ENCODE measurements around the gene EFHC2.

The EFHC2 gene, protein sequence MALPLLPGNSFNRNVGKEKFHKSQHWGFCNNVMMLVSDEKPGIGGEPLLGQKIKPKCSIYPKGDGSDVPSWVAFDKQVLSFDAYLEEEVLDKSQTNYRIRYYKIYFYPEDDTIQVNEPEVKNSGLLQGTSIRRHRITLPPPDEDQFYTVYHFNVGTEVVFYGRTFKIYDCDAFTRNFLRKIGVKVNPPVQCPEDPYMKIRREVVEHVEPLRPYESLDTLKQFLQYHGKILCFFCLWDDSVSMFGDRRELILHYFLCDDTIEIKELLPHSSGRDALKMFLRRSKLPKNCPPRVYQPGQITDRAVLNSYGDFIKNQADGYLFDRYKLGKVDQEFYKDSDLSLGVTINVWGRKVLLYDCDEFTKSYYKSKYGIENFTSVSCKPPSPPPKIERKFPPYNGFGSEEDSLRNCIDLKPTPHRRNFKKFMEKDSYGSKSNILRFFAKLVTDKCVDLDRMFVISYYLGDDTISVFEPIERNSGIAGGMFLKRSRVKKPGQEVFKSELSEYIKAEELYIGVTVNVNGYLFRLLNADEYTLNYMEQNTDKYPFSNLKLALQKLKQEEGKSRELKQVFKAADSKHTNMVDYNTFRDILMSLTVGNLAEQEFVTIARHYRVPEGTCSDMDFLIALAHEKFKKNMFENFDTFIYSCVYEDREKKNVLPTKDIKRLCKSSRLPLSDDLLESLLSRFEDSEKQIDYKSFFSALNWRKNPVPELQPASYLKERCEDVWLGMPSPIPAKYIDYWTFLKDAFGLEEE

DNA sequence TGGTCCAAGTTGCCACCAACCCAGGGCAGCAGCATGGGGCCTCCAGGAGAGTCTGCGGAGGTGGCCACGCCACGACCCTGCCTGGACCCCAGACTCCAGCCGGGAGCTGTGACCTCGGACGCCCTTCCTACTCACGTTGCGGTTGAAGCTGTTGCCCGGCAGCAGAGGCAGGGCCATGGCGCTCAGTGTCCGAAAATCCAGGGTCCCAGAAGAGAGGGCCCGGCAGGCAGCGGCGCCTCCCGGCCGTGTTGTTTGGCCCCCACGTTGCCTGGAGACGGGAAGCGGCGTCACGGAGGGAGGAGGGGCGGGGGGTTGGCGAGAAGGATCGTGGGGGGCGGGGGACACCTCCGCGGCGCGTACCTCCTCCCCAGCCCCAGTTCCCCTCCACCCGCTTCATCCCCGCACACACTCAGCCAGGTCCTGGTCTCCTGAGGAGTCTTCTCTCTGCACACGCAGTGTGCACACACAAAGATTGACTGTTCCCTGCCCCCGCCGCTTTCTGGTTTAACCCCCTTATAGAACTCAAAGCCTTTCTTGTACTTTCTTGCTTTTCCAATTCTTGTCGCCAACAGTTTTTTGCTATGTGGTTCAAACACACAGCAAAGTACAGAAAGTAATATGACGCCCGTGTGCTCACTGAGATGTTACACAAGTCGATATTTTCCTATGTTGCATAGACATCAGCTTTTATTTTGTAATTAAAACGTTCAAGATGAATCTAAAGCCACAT, at the start of gene EFHC2:
TSS of gene EFHC2 (minus strand) at position 261 of the 730 bp plus-strand sequence. CDS start at position 177, 84 bp downstream.
- no peak for DNase-seq (ENCODE audit: low read depth)

DNA sequence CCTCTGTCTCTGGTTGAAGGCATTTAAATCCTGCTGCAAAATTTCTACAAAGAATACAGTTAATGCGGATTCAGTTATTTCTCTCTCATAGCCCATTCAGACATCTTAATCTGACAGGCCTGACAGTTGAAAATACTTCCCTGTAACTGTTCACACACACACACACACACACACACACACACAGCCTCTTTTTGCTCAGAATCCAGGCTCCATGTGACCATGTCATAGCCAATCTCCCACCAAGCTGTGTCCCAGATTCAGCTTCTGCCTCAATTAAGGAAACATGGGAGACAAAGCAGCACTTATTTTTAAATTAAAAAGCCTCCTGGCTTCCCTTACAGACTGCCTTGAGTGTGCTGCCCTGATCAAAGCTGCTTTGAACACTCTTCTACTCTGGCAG, 49.3 kb upstream of the EFHC2 start:
- no peak for DNase-seq (ENCODE audit: low read depth)

DNA sequence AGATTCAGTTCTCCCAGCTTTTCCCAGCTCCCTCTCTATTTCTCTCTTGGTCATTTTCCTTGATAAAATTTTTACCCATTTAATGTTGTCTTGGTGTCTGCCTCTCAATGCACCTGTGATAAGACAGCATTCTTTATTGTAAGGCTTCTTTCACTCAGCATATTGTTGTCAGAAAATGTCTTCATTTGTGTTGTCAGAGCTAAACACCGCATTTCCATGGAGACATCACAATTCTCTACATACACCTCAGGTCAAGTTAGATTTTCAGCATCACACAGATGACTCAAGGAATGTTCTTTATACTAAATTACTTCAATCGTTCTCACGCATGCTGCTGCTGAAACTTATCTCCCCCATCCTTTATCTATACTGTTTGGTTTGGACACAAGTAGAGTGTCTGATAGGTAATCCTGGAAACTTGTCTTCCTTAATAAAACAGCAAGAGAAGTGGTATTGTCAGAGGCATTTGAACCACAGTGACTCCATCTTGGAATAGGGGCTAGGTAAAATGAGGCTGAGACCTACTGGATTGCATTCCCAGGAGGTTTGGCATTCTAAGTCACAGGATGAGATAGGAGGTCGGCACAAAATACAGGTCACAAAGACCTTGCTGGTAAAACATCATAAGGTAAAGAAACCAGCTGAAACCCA, 41.3 kb upstream of the EFHC2 start:
- no peak for DNase-seq (ENCODE audit: low read depth)

- no peak for DNase-seq (ENCODE audit: low read depth)
Measured at GRCh38 chrX:44382871-44383270, 39.4 kb upstream of the EFHC2 start.

DNA sequence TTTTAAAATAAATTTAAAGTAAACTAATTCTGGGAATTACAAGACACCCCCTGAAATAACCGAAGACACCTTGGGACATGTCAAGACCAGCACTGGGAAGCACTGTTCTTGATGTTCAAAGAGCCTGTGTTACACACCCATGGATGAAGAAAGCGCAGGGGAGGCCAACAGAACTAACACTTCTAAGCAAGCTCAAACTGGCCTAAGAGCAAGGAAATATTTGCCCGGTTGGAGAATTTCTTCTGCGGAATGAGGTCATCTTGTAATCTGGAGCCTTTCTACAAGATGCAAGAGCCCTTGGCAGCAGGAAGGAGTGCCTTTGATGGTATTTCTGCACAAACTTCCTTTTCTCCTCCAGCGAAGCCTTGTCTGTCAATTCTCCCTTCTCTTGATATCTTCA, 9.3 kb upstream of the EFHC2 start:
- DNase-seq (ENCODE audit: low read depth), result no peak

GRCh38 chrX:44349561-44349960, 6.1 kb upstream of the EFHC2 start:
- no peak for DNase-seq (ENCODE audit: low read depth)

DNA sequence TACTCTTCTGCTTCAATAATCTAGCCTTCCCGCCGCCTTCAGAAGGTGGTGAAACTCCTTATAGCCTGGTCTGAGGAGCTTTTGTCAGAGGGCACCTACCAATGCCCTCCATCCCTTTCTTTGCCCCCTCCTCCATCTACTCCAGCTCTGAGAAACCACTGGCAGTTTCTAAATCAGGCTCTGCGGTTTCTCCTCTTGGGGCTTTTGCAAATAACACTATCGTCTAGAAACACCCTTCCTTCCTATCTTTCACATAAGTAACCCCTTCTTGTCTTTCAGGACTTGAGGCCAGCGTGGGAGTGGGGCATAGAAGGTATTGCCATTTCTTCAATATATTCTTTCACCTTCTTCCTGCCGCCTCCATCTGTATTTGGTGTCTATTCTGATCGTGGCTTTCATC, 1.2 kb upstream of the EFHC2 start:
- DNase-seq (ENCODE audit: low read depth), result no peak

- DNase-seq (ENCODE audit: low read depth), result no peak
Measured at GRCh38 chrX:44344194-44344593, 722 bp upstream of the EFHC2 start.

DNA sequence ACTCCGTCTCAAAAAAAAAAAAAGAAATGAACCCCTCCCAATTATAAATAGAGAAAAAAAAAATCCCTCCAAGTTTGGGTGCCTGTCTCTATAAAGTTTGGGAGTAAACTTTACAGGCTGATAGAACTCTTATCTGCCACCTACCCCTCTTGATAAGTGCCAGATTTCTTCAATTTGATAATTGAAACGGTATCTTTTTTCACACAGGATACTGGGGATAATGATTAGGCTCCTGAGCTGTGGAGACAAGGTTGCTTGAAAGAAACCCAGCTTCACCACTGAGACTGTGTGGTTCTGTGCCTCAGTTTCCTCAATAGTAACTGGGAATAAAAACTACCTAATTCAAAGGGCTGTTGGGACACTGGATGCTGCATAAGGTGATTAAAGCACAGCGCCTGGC, 606 bp downstream of the EFHC2 start:
- no peak for DNase-seq (ENCODE audit: low read depth)

- no peak for DNase-seq (ENCODE audit: low read depth)
Measured at GRCh38 chrX:44338361-44338760, 5.1 kb downstream of the EFHC2 start.

- DNase-seq (ENCODE audit: low read depth), result no peak
Measured at GRCh38 chrX:44332437-44332836, 11.0 kb downstream of the EFHC2 start.

DNA sequence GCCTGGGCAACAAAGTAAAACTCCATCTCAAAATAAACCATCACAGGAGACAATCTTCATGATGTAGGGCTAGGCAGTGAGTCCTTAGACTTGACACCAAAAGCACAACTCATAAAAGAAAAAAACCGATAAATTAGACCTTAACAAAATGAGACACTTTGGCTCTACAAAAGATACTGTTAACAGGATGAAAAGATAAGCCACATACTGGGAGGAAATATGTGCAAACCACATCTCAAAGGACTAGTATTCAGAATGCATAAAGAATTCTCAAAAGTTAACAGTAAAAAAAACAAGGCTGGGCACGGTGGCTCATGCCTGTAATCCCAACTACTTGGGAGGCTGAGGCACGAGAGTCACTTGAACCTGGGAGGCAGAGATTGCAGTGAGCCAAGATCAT, 13.2 kb downstream of the EFHC2 start:
- DNase-seq (ENCODE audit: low read depth), result no peak

GRCh38 chrX:44319550-44319949, 23.9 kb downstream of the EFHC2 start:
- no peak for DNase-seq (ENCODE audit: low read depth)

- no peak for DNase-seq (ENCODE audit: low read depth)
Measured at GRCh38 chrX:44317181-44317580, 26.3 kb downstream of the EFHC2 start.

DNA sequence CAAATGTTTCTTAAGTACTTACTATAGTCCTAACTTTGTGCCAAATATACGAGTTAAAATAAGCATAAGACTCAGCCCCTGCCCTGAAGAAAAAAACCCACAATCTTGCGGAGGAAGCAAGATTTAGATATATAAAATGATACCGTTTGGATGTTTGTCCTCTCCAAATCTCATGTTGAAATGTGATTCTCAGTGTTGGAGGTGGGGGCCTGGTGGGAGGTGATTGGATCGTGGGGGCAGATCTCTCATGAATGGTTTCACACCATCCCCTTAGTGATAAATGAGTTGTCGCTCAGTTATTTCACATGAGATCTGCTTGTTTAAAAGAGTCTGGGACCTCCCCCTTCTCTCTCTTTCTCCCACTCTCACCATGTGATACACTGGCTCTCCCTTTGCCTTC, 28.7 kb downstream of the EFHC2 start:
- no peak for DNase-seq (ENCODE audit: low read depth)

DNA sequence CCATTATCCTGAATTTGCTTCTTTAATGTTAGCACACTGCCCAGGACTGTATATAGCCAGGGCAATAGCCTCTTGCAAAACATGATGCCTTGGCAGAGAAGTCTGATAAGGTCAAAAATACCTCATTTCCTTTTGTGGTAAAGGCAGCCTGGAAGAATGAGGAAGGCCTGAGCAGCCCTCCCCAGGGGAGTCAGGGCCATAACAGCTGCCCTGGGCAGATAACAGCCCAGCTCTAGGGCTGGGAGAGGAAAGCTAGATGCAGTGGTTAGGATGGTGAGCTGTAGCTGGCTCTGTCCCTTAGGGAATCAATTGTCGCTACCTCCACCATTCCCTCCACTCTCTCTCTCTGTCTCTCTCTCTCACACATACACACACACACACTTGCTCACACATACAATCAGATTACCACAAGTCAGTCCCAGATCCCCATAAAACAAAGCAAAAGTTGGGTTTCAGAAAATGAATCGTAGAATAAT, 29.2 kb downstream of the EFHC2 start:
- no peak for DNase-seq (ENCODE audit: low read depth)

GRCh38 chrX:44312421-44312820, 31.1 kb downstream of the EFHC2 start:
- no peak for DNase-seq (ENCODE audit: low read depth)

DNA sequence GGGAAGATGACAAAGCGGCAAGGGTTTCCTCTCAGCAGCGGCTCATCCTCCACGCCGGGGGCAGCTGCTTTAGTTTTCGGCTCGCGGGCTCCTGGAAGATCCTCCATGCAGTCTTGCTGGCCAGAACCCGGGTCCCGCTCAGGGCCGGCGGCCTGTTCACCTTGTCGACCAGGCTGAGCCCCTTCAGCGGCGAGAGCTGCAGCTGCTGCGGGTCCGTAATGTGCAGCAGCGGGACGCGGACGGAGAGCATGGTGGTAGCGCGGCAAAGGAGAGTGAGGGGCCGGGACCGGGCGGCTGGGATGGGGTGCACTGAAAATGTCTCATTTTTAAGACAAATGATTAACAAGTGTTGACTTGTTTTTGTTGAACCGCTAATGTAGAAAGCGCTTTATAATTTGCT, 33.2 kb downstream of the EFHC2 start:
- no peak for DNase-seq (ENCODE audit: low read depth)

DNA sequence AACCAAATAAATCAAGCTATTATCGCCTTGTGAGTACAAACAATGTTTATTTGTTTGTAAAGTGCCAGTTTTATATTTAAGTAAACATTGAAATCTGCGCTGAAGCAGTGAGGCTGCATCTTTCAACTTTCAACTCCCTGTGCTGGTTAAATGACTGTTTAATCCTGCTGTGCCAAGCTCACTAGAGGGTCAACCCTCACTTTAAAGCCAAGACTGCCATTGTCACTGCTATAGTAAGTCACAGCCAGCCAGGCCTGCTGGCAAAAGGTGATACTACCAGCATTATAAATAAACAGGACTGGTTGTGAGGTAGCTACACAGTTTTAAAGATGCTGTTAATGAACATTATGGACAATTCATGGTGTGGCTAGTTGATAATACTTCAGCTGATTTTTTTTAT, 34.6 kb downstream of the EFHC2 start:
- no peak for DNase-seq (ENCODE audit: low read depth)

DNA sequence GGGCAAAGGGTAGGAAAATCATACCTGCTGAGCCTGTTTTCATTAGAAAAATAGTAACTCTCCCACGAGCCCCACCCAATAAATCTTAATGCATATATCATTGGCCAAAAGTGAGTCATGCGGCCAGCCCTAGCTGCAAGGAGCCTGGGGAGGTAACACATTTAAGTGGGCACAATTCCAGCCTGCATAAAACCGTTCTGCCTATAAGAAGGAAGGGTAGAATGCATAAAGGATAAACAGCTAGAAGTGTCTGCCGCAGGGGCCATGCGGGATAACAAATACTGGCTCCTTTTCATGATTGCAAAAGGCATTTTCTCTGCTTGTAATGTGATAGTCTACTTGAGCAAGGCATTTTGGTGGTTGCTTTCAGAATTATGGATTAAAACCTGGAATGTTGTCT, 37.1 kb downstream of the EFHC2 start:
- no peak for DNase-seq (ENCODE audit: low read depth)

GRCh38 chrX:44305921-44306320, 37.6 kb downstream of the EFHC2 start:
- DNase-seq (ENCODE audit: low read depth), result no peak

DNA sequence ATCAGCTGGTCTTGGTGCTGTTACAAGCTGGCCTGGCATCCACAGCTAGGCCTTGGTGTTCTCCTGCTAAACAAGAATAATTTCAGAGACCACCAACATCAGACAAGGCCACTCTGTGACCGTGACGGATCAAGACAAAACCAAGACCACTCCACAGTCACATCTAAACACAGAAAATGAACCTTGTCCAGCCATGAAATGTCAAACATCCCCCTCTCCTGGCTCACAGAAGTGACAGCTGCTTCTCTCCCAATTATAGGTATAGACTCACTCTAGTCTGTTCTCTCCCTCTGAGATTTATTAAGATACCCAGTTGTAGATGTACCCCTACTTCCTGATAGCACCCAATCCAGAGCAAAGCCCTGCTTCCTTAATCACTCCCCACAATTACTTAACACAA, 40.4 kb downstream of the EFHC2 start:
- DNase-seq (ENCODE audit: low read depth), result no peak
